ENCODE data around the gene L3HYPDH. TPM values are rescaled to one million over a fixed set of nuclear protein-coding genes. Genes with fewer than 3 reads are reported as not detected.

Gene L3HYPDH
- total and polyA plus RNA-seq, 3 experiments from 2014 or later = 2.6 to 10.1 (median 8.1) TPM

GRCh38 chr14:59435101-59435500 is 49.1 kb downstream of the L3HYPDH start:
- H3K4me1 Mint-ChIP-seq = no peaks in the 10 kb centered on the region
- CTCF ChIA-PET = no interaction called here
- Histone ChIP-seq H3K27me3 (ENCODE audit: insufficient read depth, low read length, poor library complexity, severe bottlenecking) (no peaks in the 10 kb centered on the region), H3K9me3 (ENCODE audit: low read length) (no peaks in the 10 kb centered on the region), H3K27ac (ENCODE audit: low read depth, low read length) (no peak overlapping the region), H3K36me3 (ENCODE audit: insufficient read depth, low read length) (no peaks in the 10 kb centered on the region), H3K4me1 (ENCODE audit: insufficient read depth, low read length) (no peaks in the 10 kb centered on the region), H3K4me3 (ENCODE audit: low read length) (no peak overlapping the region)
- H3K9me3 Mint-ChIP-seq = no peaks in the 10 kb centered on the region
- no peak overlapping the region for H3K27ac Mint-ChIP-seq
- no peak overlapping the region for H3K4me3 Mint-ChIP-seq
- H3K27me3 Mint-ChIP-seq = peaks cover 0 to 3% of the 10 kb centered on the region in 2 donors
- no peaks in the 10 kb centered on the region for H3K36me3 Mint-ChIP-seq
- no peak for DNase-seq
- POLR2A ChIA-PET = no interaction called here

- ChIA-PET POLR2A (no interaction called here), CTCF (interaction anchor here (0.9 kb wide), 1 partner anchor 14 kb away, joined by 3 read pairs; no protein-coding TSS in a partner anchor)
- Histone ChIP-seq H3K27me3 (ENCODE audit: insufficient read depth, low read length, poor library complexity, severe bottlenecking) (no peaks in the 10 kb centered on the region), H3K4me1 (ENCODE audit: insufficient read depth, low read length) (no peaks in the 10 kb centered on the region), H3K4me3 (ENCODE audit: low read length) (no peak overlapping the region), H3K36me3 (ENCODE audit: insufficient read depth, low read length) (no peaks in the 10 kb centered on the region), H3K9me3 (ENCODE audit: low read length) (no peaks in the 10 kb centered on the region), H3K27ac (ENCODE audit: low read depth, low read length) (no peak overlapping the region)
- no peak for DNase-seq
- Mint-ChIP-seq H3K4me1 (no peaks in the 10 kb centered on the region), H3K4me3 (no peak overlapping the region), H3K36me3 (no peaks in the 10 kb centered on the region), H3K27me3 (peaks cover 4 to 7% of the 10 kb centered on the region in 2 donors), H3K9me3 (no peaks in the 10 kb centered on the region), H3K27ac (no peak overlapping the region)
Observed at GRCh38 chr14:59429790-59430189, 54.4 kb downstream of the L3HYPDH start.

DNA sequence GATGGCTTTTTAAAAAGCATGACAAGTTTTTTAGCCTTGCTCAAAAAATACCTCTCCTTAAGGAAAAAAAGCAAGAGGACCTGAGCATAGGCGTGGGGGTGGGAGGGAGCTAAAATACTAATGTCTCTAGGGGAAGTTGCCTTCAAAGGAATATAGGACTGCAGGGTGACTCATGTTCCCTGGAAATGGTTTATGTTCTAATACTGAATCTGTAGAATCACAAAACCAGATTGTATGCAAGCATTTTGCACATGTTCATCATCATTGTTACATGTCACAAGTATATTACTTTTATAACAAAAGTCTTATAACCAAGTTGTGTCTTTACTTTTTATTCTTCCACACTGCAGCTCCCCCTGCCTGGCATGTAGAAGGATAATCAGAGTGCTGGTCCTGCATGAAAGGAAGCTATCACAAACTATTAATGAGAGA is 55.6 kb downstream of the L3HYPDH start:
- no peaks in the 10 kb centered on the region for H3K36me3 Mint-ChIP-seq
- H3K27me3 Mint-ChIP-seq = peaks cover 4 to 11% of the 10 kb centered on the region in 2 donors
- H3K4me1 Mint-ChIP-seq = no peaks in the 10 kb centered on the region
- Histone ChIP-seq H3K9me3 (ENCODE audit: low read length) (no peaks in the 10 kb centered on the region), H3K27ac (ENCODE audit: low read depth, low read length) (no peak overlapping the region), H3K4me3 (ENCODE audit: low read length) (no peak overlapping the region), H3K27me3 (ENCODE audit: insufficient read depth, low read length, poor library complexity, severe bottlenecking) (no peaks in the 10 kb centered on the region), H3K4me1 (ENCODE audit: insufficient read depth, low read length) (no peaks in the 10 kb centered on the region), H3K36me3 (ENCODE audit: insufficient read depth, low read length) (no peaks in the 10 kb centered on the region)
- CTCF ChIA-PET = interaction anchor here (1.8 kb wide), 1 partner anchor 10 kb away, joined by 4 read pairs; no protein-coding TSS in a partner anchor
- H3K9me3 Mint-ChIP-seq = no peaks in the 10 kb centered on the region
- H3K4me3 Mint-ChIP-seq = no peak overlapping the region
- POLR2A ChIA-PET = interaction anchor here (0.5 to 0.7 kb wide), 2 partner anchors 9 to 15 kb away, joined by 3 read pairs; no protein-coding TSS in a partner anchor
- DNase-seq = no peak
- no peak overlapping the region for H3K27ac Mint-ChIP-seq

DNA sequence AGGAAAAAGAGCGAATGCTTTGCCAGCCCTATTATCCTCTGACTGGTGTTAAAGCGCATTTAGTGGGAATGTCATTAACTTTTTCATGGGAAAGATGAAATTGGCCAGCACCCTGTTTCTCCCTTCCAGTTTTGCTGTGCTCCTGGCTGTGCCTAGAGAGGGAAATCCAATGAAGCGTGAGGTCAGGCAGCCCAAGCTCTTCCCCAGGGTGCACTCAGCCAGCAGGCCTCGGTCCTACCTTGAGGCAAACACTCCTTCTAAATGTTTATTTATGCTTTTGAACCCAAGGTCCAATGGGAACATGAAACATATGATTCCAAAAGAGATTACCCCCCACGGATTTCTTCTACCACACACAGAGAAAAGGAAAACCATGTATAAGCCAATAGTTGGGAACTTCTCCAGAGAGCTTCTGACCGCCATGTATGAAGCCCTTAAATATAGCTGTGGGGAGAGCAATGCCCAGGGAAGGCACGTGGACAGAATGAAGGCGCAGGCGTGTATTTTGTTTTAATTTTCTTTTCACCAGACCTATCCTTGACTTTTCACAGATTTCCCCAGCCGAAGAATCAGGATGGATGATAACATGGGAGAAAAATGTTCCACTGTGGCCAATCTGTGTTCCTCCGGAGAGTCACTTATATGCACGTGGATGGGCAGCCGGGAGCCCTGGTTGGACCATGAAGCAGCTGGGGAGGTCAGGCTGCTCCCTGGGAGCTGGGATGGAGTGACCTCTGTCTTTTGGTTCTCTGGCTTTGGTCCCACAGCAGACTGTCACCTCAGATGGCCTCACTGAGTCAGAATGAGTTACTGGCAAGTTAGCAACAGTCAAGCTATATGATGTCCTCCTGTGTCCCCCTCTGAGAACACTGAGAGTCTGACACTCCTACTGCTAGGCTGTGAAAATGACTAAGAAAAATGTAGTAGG is 56.3 kb downstream of the L3HYPDH start:
- no peaks in the 10 kb centered on the region for H3K36me3 Mint-ChIP-seq
- no peaks in the 10 kb centered on the region for H3K9me3 ChIP-seq (ENCODE audit: low read length)
- no peak overlapping the region for H3K27ac ChIP-seq (ENCODE audit: low read depth, low read length)
- H3K4me1 ChIP-seq (ENCODE audit: insufficient read depth, low read length) = no peaks in the 10 kb centered on the region
- no peaks in the 10 kb centered on the region for H3K27me3 ChIP-seq (ENCODE audit: insufficient read depth, low read length, poor library complexity, severe bottlenecking)
- peak overlapping the region in 1 of 8 donors; percentile 43 for H3K27ac Mint-ChIP-seq
- H3K4me3 ChIP-seq (ENCODE audit: low read length) = no peak overlapping the region
- peaks cover 4 to 11% of the 10 kb centered on the region in 2 donors for H3K27me3 Mint-ChIP-seq
- H3K9me3 Mint-ChIP-seq = no peaks in the 10 kb centered on the region
- ChIA-PET POLR2A (interaction anchor here (0.5 kb wide), 1 partner anchor 16 kb away, joined by 3 read pairs; no protein-coding TSS in a partner anchor), CTCF (interaction anchor here (1.8 kb wide), 1 partner anchor 11 kb away, joined by 4 read pairs; no protein-coding TSS in a partner anchor)
- no peak for DNase-seq
- H3K4me3 Mint-ChIP-seq = no peak overlapping the region
- H3K36me3 ChIP-seq (ENCODE audit: insufficient read depth, low read length) = no peaks in the 10 kb centered on the region
- H3K4me1 Mint-ChIP-seq = no peaks in the 10 kb centered on the region

GRCh38 chr14:59425322-59425935 is 58.8 kb downstream of the L3HYPDH start:
- Histone ChIP-seq H3K4me1 (ENCODE audit: insufficient read depth, low read length) (no peaks in the 10 kb centered on the region), H3K4me3 (ENCODE audit: low read length) (no peak overlapping the region), H3K27ac (ENCODE audit: low read depth, low read length) (no peak overlapping the region), H3K9me3 (ENCODE audit: low read length) (no peaks in the 10 kb centered on the region), H3K27me3 (ENCODE audit: insufficient read depth, low read length, poor library complexity, severe bottlenecking) (no peaks in the 10 kb centered on the region), H3K36me3 (ENCODE audit: insufficient read depth, low read length) (no peaks in the 10 kb centered on the region)
- H3K36me3 Mint-ChIP-seq = no peaks in the 10 kb centered on the region
- no peak for DNase-seq
- peaks cover 4 to 17% of the 10 kb centered on the region in 2 donors for H3K27me3 Mint-ChIP-seq
- no peaks in the 10 kb centered on the region for H3K9me3 Mint-ChIP-seq
- H3K4me1 Mint-ChIP-seq = no peaks in the 10 kb centered on the region
- H3K27ac Mint-ChIP-seq = no peak overlapping the region
- POLR2A ChIA-PET = no interaction called here
- no peak overlapping the region for H3K4me3 Mint-ChIP-seq
- CTCF ChIA-PET = no interaction called here

DNA sequence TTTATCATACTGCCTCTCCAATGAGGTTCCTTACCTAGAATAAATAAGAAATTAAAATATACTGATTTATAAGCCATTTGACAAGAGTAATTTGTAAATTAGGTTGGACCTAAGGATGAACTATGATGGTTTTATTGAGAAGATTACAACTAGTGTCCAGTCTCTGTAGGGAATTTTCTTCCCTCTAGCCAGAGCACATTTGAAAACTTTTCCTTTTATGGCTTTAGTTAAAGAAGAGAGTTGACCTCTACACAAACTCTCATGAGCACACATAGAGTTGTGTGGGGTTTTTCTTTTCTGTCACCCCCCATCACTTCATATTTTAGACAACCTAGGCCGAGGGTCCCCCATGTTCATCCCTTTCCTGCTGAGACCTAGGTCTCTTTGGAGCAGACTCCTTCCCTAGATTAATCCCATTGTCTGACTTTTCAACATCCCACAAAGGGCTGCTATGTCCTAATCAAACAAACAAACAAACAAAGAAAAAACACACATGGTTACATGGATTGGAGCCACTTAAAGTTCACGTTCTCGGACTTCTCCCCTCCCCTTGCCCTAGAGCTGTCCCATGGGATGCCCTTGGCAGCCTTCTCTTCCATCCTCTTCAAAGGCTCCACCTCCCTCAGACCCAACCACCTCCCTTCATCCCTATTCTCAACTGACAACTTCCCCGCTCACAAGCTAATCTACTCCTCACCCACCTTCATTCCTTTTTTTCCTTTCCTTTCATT is 59.7 kb downstream of the L3HYPDH start:
- no peaks in the 10 kb centered on the region for H3K4me1 ChIP-seq (ENCODE audit: insufficient read depth, low read length)
- DNase-seq = no peak
- no peak overlapping the region for H3K4me3 ChIP-seq (ENCODE audit: low read length)
- Mint-ChIP-seq H3K9me3 (no peaks in the 10 kb centered on the region), H3K27ac (no peak overlapping the region), H3K36me3 (no peaks in the 10 kb centered on the region), H3K4me3 (no peak overlapping the region), H3K4me1 (no peaks in the 10 kb centered on the region), H3K27me3 (peaks cover 2 to 18% of the 10 kb centered on the region in 2 donors)
- H3K27ac ChIP-seq (ENCODE audit: low read depth, low read length) = no peak overlapping the region
- no peaks in the 10 kb centered on the region for H3K36me3 ChIP-seq (ENCODE audit: insufficient read depth, low read length)
- POLR2A ChIA-PET = no interaction called here
- H3K27me3 ChIP-seq (ENCODE audit: insufficient read depth, low read length, poor library complexity, severe bottlenecking) = no peaks in the 10 kb centered on the region
- no peaks in the 10 kb centered on the region for H3K9me3 ChIP-seq (ENCODE audit: low read length)
- CTCF ChIA-PET = no interaction called here
